GM21717 (cell line): ENCODE measurements around the gene MED8.

Source experiments
- ATAC-seq: cut with Tn5 transposase; IDR thresholded peaks from one replicate; pipeline ENCODE4 v1.9.1; 2021; ENCODE audit warnings: mild to moderate bottlenecking, moderate library complexity; ENCODE audit not compliant: unreplicated experiment

MED8 gene

GRCh38 chr1:43363283-43363934 lies 26.2 kb downstream of the MED8 start:
- ATAC-seq, result no peak

DNA sequence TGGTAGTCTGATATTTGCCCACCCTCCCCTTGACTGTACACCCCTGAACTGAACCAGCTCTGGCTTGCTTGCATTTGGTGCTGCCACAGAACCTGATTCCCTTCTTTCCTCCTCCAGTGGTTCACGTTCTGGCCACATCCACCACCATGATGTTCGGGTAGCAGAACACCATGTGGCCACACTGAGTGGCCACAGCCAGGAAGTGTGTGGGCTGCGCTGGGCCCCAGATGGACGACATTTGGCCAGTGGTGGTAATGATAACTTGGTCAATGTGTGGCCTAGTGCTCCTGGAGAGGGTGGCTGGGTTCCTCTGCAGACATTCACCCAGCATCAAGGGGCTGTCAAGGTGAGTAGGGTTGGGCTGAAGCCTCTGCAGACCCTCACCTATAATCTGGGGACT lies 29.0 kb downstream of the MED8 start:
- ATAC-seq, result no peak

- ATAC-seq, result no peak
Measured at GRCh38 chr1:43359696-43360095, 29.9 kb downstream of the MED8 start.

- ATAC-seq, result peak; percentile 91
Measured at GRCh38 chr1:43358746-43359693, 30.6 kb downstream of the MED8 start, which contains the start of gene CDC20. TSS of gene CDC20 (plus strand) at chr1:43358981. CDS start at chr1:43359216, 235 bp downstream.

DNA sequence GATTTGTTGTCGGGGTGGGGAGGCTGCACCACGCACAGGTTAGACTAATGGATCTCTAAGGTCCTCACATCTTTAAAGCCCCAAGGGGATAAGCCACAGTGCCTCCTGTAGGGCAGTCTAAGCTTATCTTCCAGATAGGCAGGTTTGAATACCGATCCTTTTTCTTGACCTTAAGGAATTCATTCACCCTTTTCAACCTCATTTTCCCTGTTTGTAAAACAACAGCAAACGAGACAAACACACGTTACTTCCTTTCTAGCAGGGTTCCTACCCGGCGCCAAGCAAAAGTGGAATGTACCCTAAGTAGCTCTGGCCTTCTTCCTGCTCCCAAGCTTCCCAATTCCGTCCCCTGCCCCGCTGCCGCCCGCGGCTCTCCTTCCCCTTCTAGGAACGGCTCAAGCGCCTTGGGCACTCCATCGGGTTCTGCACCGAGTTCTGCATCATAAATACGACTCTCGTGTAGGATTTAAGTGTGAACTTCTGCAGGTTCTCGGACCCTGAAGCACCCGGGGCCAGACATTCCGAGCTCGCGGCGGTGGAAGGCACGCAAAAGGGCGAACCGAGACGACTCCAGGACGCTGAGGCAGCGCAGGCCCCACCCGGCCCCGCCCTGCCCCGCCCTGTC lies 31.4 kb downstream of the MED8 start:
- ATAC-seq, result no peak

DNA sequence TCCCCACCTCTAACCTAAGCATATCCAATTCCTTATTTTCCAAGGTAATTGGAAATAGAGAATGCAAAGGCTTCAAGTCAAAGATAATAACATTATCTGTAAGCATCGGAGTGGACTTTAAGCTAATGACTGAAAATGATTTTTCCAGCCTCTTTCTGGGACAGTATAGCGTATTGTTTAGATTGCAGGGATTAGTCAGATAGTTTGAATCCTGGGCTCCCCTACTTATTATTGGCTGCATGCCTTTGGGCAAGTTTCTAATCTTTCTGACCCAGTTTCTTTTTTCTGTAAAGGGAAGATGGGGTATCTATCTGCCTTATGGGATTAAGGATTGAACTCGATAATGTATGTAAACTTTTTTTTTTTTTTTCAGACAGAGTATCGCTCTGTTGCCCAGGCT lies 32.3 kb downstream of the MED8 start:
- no peak for ATAC-seq

DNA sequence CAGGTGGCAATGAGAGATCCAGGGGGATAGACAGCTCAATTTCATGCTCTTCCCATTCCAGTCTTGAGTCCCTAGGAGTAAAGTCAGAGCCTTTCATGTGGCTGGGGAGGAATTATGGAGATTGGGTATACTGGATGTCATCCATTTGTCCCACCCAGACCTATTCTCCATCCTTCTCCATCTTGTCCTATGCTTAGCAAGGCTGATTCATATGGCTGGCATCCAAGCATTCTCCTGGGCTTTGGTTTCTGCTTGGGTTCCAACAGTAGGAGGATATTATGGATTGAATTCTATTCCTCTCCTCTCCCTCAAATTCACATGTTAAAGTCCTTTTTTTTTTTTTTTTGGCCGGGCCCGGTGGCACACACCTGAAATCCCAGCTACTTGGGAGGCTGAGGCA lies 34.7 kb downstream of the MED8 start:
- no peak for ATAC-seq

- ATAC-seq, result no peak
Measured at GRCh38 chr1:43354471-43354870, 35.1 kb downstream of the MED8 start.

DNA sequence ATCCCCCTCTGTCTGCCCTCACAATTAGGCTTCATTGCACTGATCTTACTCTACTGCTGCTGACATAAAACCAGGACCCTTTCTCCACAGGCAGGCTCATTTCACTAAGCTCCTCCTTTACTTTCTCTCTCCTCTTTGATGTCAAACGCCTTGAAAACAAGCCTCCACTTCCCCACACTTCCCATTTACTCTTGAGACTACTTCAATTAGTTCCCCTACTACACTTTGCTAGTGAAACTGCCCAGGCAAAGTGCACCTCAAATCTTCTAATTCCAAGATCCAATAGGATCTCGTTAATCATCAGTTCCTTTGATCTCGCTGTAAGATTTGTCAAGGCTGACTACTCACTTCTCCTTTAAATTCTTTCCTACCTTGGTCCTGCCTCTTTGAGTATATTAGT lies 36.7 kb downstream of the MED8 start:
- ATAC-seq, result no peak

GRCh38 chr1:43352351-43352705 lies 37.3 kb downstream of the MED8 start:
- ATAC-seq, result no peak

DNA sequence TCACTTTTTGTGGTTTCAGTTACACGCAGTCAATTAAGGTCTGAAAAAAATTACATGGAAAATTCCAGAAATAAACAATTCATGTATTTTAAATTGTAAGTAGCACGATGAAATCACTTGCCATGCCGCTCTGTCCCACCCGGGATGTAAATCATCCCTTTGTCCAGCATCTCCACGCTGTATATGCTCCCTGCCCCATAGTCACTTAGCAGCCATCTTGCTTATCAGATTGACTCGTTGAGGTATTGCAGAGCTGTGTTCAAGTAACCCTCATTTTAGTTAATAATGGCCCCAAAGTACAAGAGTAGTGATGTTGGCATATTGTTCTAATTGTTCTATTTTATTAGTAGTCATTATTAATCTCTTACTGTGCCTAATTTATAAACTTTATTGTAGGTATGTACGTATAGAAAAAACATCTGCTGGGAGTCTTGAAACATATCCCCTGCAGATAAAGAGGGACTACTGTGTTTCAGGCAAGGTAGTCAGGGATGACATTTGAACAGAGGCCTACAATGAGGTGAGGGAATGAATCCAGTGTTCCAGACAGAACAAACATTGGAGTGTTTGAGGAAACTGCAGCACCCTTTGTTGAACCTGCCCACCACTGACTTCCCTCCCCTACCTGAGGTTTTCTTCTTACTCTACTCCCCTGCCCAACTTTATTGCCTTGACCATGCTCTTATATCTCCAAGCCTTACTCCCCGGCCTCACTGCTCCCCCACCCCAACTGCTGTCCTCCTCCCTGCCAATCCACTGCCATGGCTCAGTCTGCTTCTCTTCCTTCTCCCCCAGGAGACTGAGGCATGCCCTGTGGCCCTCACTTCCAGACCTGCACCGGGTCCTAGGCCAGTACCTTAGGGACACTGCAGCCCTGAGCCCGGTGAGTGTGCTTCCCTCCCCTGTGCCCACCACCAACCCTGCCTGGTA lies 37.9 kb downstream of the MED8 start:
- no peak for ATAC-seq

- no peak for ATAC-seq
Measured at GRCh38 chr1:43350976-43351375, 38.6 kb downstream of the MED8 start.

- no peak for ATAC-seq
Measured at GRCh38 chr1:43349594-43350306, 39.9 kb downstream of the MED8 start.

DNA sequence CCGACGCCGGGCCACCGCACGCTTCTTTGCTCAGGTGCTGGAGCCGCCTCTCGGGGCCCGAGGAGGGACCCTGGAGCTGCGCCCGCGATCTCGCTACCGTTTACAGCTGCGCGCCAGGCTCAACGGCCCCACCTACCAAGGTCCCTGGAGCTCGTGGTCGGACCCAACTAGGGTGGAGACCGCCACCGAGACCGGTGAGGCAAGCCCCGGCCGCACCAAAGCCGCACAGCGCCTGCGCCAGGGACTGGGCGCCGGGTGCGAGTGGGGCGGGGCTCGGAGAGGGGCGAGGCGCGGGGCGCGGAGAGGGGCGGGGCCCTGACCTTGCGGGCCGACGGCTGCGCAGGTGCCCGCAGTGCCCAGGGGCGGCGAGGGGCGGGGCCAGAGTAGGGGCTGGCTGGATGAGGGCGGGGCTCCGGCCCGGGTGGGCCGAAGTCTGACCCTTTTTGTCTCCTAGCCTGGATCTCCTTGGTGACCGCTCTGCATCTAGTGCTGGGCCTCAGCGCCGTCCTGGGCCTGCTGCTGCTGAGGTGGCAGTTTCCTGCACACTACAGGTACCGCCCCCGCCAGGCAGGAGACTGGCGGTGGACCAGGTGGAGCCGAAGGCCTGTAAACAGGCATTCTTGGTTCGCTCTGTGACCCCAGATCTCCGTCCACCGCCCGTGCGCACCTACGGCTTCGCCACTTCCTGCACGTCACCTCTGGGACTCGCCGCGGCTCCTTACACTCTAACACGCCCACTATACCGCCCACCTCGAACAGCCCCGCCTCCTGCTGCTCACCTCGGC lies 40.6 kb downstream of the MED8 start:
- ATAC-seq, result no peak

DNA sequence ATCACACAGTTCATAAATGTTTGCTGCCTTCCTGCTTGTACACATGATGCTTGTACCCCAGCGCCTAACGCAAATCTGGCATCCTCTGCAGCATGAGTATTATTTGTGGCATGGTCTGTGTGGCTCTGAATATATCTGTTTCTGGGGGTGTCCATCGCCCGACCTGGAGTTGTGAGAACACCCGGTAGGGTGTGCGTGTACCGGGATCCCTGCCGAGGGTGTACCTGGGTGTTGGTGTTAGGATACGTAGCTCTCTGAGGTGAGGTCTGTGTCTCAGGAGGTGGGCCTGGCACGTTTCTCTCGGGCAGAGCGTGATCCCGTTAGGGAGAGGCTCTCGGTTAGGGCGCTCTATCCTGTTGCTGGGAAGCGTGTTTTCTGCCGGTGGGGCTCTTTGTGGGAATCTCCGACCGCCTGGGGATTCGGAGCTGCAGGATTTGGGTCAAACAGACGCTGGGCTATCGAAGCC lies 41.2 kb downstream of the MED8 start:
- no peak for ATAC-seq

- ATAC-seq, result no peak
Measured at GRCh38 chr1:43346636-43347035, 43.0 kb downstream of the MED8 start.

DNA sequence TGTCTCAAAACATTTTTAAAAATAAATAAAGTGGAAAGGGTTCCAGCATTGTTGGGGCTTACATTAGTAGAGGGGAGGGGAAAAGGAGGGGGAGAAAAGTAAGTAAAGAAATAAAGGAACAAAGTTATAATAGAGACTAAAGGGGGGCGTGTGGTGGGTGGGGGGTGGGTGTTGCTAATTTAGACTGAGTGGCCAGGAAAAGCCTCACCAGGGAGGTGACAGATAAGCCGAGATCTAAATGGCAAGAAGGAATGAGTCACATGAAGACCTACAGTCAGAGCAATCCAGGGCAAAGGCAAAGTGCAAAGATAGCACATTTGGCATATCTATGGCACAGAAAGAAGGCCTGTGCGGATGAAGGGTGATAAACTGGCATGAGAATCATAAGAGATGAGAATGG lies 44.5 kb downstream of the MED8 start:
- no peak for ATAC-seq

DNA sequence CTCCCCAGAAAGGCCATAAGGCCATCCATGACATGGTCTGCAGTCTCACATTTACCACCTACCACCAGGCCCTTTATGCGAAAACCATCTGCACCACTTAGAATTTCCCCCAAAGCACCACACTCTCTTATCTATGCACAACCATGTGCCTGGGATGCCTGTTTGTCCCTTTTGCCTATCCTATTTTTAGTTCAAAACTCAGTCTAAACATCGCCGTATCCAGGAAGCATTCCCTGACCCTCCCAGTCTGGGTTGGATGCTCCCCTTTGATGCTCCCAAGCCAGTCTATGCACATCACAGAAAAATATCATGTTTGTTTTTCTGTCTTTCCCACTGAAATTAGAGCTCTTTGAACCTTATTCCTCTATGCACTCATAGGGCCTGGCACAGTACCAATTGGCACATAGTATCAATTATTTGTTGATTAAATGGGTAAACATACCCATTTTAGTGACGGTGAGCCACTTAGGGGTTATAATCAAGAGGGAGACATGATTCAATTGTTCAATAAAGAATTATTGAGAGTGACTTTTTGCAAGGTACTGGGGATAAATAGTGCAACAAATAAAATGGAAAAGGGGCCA lies 45.2 kb downstream of the MED8 start:
- ATAC-seq, result no peak

DNA sequence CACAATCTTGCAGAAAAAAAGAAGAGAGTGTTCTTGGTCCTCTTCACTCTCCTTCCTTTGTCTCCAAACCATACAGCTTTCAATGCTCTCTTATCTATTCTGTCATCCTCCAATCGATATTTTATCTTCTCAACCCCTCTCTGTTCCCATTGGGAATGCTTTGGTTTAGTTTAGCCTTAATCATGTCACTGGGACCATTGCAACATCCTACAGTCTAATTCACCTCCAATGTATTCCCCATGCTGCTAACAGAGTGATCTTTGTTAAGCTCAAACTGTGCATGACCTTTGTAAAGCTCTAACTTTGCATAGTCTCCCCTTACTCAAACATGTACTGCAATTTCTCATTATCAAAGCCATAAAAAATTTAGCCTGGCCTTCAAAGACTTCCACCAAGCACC lies 49.0 kb downstream of the MED8 start:
- no peak for ATAC-seq
